Measurements from ENCODE around the gene LGI4.

DNA sequence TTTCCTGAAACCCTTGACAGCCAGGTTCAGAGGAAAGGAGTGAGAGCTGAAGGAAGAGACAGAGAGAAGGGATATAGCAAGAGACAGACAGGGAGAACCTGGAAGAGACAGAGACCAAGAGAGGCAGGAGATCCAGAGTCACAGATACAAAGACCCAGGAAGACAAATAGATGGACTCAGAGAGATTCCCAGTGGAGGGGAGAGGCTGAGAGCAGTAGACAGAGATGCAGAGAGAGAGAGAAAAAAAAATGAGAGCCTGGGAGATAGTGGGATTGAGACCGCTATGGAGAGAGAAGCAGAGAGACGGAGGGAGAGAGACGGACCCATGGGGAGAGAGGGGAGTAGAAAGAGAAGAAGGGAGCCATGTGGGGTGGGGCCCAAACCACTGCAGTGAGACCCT is 9.0 kb upstream of the LGI4 start:
- TF ChIP-seq EZH2 (IDR thresholded peaks at IDR 0.05) (no peak), SP1 (IDR thresholded peaks at IDR 0.05; ENCODE audit: low read depth) (no peak)
- TF ChIP-seq, protein P1, sequence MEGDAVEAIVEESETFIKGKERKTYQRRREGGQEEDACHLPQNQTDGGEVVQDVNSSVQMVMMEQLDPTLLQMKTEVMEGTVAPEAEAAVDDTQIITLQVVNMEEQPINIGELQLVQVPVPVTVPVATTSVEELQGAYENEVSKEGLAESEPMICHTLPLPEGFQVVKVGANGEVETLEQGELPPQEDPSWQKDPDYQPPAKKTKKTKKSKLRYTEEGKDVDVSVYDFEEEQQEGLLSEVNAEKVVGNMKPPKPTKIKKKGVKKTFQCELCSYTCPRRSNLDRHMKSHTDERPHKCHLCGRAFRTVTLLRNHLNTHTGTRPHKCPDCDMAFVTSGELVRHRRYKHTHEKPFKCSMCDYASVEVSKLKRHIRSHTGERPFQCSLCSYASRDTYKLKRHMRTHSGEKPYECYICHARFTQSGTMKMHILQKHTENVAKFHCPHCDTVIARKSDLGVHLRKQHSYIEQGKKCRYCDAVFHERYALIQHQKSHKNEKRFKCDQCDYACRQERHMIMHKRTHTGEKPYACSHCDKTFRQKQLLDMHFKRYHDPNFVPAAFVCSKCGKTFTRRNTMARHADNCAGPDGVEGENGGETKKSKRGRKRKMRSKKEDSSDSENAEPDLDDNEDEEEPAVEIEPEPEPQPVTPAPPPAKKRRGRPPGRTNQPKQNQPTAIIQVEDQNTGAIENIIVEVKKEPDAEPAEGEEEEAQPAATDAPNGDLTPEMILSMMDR (IDR thresholded peaks at IDR 0.05 in 2 of 3, conservative IDR thresholded peaks at IDR 0.05 in 1 of 3; ENCODE audit: borderline replicate concordance in 1 of 3, insufficient read depth in 1 of 3, low read depth in 2 of 3, low read length in 2 of 3): no peak
